ENCODE results near the gene AGER.

AGER gene

GRCh38 chr6:32166411-32167061 is 17.5 kb downstream of the AGER start:
- TF ChIP-seq, protein P1, sequence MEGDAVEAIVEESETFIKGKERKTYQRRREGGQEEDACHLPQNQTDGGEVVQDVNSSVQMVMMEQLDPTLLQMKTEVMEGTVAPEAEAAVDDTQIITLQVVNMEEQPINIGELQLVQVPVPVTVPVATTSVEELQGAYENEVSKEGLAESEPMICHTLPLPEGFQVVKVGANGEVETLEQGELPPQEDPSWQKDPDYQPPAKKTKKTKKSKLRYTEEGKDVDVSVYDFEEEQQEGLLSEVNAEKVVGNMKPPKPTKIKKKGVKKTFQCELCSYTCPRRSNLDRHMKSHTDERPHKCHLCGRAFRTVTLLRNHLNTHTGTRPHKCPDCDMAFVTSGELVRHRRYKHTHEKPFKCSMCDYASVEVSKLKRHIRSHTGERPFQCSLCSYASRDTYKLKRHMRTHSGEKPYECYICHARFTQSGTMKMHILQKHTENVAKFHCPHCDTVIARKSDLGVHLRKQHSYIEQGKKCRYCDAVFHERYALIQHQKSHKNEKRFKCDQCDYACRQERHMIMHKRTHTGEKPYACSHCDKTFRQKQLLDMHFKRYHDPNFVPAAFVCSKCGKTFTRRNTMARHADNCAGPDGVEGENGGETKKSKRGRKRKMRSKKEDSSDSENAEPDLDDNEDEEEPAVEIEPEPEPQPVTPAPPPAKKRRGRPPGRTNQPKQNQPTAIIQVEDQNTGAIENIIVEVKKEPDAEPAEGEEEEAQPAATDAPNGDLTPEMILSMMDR (conservative IDR thresholded peaks at IDR 0.05; ENCODE audit: low read depth, low read length) = peak; percentile 29
- H3K4me3 ChIP-seq (ENCODE audit: low read depth, low read length) = no peak overlapping the region

GRCh38 chr6:32164295-32164694 is 19.8 kb downstream of the AGER start, which contains the start of gene EGFL8:
Gene EGFL8 (plus strand): TSS chr6:32164595. CDS start chr6:32166166, 1,571 bp downstream.
- TF ChIP-seq, protein P1 (conservative IDR thresholded peaks at IDR 0.05; ENCODE audit: low read depth, low read length) = no peak
- H3K4me3 ChIP-seq (ENCODE audit: low read depth, low read length) = no peak within 1 kb of the TSS
- DNase-seq (ENCODE audit: low read depth) = no peak

More at GRCh38 chr6:32166411-32167061, 17.5 kb downstream of the AGER start:
- no peak for DNase-seq (ENCODE audit: low read depth)

- DNase-seq (ENCODE audit: low read depth) = no peak
- H3K4me3 ChIP-seq (ENCODE audit: low read depth, low read length) = no peak overlapping the region
Observed at GRCh38 chr6:32163559-32164258, 20.3 kb downstream of the AGER start.

GRCh38 chr6:32158052-32158451 is 26.0 kb downstream of the AGER start:
- no peak overlapping the region for H3K4me3 ChIP-seq (ENCODE audit: low read depth, low read length)
- no peak for DNase-seq (ENCODE audit: low read depth)
- TF ChIP-seq, protein P1 (conservative IDR thresholded peaks at IDR 0.05; ENCODE audit: low read depth, low read length) = no peak

More at GRCh38 chr6:32163559-32164258, 20.3 kb downstream of the AGER start:
- TF ChIP-seq, protein P1 (conservative IDR thresholded peaks at IDR 0.05; ENCODE audit: low read depth, low read length) = no peak

DNA sequence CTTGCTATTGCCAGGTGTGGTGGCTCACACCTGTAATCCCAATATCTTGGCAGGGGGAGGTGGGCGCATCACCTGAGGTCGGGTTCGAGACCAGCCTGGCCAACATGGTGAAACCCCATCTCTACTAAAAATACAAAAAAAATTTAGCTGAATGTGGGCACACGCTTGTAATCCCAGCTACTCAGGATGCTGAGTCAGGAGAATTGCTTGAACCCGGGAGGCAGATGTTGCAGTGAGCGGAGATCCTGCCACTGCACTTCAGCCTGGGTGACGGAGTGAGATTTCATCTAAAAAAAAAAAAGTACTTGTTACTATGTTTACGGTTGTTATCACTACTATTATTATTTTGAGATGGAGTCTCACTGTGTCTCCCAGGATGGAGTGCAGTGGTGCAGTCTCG is 27.2 kb downstream of the AGER start:
- TF ChIP-seq, protein P1 (conservative IDR thresholded peaks at IDR 0.05; ENCODE audit: low read depth, low read length) = no peak
- no peak for DNase-seq (ENCODE audit: low read depth)
- no peak overlapping the region for H3K4me3 ChIP-seq (ENCODE audit: low read depth, low read length)

- TF ChIP-seq, protein P1 (conservative IDR thresholded peaks at IDR 0.05; ENCODE audit: low read depth, low read length) = peak; percentile 73
- peak; percentile 77 for DNase-seq (ENCODE audit: low read depth)
- peak overlapping the region; percentile 96 for H3K4me3 ChIP-seq (ENCODE audit: low read depth, low read length)
Observed at GRCh38 chr6:32154514-32155161, 29.4 kb downstream of the AGER start.

All from choroid plexus epithelial cell (primary cell).